HG02970 (cell line): ENCODE data around the gene NLRP1.
"Not testable (repeated sequence)": the region's sequence is repeated elsewhere in the genome, so short reads cannot be mapped to it uniquely, and the experiment has no call there.

Experiments used
- ATAC-seq: cut with Tn5 transposase; IDR thresholded peaks from one replicate; pipeline ENCODE4 v1.9.1; 2021; ENCODE audit warnings: mild to moderate bottlenecking, moderate library complexity, moderate number of reproducible peaks; ENCODE audit not compliant: unreplicated experiment, low FRiP score

Gene NLRP1

DNA sequence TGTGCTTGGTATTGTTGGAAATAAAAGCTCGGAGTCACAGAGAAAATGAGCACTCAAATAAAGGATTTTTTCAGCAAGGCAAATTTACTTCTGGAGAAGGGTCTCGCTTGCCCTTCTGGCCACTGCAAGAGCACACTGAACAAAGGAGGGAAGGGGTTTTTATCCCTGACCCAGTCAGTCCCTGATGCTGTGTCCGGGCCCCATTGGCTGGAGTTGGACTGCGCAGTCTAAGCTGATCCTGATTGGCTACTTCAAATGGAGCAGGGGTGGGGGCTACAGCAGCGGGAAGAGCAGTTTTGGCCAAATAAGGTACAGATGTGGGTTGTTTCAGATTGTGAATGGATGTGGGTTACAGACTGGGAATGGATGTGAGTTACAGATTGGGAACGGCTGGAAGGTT is 4.3 kb upstream of the NLRP1 start:
- no peak for ATAC-seq

- no peak for ATAC-seq
Measured at GRCh38 chr17:5587438-5588032, 3.2 kb upstream of the NLRP1 start.

GRCh38 chr17:5585836-5586521 is 1.7 kb upstream of the NLRP1 start:
- ATAC-seq: no peak

DNA sequence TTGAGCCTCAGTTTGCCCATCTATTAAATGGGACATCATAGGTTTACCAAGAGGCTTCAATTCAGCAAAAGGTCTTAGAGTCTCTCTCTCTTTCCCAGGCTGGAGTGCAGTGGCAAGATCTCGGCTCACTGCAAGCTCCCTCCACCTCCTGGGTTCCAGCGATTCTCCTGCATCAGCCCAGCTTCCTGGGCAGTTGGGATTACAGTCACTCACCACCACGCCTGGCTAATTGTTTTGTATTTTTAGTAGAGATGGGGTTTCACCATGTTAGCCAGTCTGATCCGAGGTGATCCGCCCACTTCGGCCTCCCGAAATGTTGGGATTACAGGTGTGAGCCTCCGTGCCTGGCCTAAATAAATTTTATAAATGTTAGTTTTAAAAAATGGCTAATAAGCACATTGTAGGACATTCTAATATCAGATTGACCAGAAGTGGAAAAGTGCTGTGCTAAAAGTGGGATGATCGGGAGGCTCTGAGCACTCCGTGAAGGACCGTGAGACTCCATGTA is 1.0 kb upstream of the NLRP1 start:
- no peak for ATAC-seq

- no peak for ATAC-seq
Measured at GRCh38 chr17:5583426-5584382, 605 bp downstream of the NLRP1 start.

DNA sequence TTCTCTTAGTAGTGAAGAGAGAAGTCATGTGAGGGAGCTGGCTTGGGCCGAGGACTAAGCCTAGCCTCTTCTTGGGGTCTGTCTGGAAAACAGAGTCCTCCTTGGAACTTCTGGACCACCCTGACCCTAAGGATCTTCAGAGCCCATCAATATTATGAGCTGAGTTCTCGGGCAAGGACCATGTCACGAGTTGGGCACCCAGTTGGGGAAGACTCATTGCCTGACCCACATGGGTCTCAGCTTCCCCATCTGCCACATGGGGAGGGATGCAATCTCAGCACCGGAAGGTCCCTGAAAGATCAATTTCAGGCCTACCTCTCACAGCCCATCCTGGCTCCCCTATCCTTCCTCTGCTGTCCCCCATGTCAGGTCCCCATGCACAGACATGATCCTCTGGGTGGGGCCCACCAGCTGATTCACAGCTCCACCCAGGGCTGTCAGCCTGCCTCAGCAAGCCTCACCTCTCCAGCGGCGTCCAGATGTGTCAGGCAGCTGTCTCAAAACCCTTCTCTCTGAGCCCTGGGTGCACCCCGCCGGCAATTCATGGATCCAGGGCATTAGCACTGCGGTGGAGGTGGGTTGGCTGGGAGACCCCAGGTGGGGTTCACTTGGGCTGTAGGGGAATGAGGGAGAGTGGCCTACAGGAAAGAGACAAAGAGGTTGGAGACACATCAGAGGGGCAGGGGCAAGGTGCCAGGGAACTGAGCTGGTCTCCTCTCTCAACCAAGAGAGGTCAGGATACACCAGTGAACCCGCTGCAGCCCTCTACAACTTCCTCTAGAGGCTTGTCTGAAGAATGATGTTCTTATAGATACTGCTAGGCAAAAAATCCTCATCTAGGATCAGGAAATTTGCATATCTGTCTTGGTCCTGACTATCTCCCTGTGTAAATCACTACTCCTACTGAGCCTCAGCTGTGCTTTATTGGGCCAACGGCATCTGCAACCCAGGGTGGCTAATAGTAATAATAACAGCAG is 1.8 kb downstream of the NLRP1 start:
- ATAC-seq: no peak

DNA sequence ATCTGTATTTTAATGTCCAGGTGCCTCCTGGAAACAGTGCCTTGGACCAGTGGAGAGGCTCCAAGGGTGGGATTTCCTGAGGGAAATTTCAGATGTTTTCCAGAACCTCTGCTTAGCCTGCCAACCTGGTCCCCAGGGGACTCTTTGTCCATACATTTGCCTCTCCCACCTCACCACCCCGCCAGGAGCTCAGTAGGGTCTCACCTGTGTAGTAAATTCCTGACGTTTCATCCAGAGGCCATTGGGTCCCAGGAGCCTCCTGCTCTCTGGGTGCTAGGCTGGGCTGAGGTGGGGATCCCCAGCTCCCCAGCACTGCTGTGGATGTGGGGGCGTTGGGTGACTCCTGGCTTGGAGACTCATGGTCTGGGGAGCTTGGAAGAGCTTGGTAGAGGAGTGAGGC is 2.7 kb downstream of the NLRP1 start:
- ATAC-seq: no peak

DNA sequence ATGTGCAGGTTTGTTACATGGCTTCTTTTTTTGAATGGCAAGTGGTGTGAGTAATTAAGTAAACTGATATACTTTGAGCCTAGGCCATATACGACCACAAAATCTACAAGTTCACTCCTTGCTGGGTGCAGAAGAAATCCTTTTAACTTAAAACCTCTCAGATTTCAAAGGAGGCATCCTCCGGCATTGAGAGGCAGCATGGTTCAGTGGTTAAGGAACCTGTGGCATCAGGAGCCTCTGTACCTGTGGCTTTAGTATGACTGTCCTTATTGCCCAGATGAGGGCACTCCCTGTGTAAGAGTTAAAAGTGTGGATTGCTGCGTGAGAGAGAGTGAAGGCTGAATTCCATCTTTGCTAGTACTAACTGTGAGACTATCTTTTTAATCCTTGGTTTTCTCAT is 3.3 kb downstream of the NLRP1 start:
- ATAC-seq: no peak

GRCh38 chr17:5580367-5580766 is 3.9 kb downstream of the NLRP1 start:
- ATAC-seq: no peak

DNA sequence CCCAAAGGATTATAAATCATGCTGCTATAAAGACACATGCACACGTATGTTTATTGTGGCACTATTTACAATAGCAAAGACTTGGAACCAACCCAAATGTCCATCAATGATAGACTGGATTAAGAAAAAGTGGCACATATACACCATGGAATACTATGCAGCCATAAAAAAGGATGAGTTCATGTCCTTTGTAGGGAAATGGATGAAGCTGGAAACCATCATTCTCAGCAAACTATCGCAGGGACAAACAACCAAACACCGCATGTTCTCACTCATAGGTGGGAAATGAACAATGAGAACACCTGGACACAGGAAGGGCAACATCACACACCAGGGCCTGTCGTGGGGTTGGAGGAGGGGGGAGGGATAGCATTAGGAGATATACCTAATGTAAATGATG is 5.5 kb downstream of the NLRP1 start:
- not testable (repeated sequence) for ATAC-seq

DNA sequence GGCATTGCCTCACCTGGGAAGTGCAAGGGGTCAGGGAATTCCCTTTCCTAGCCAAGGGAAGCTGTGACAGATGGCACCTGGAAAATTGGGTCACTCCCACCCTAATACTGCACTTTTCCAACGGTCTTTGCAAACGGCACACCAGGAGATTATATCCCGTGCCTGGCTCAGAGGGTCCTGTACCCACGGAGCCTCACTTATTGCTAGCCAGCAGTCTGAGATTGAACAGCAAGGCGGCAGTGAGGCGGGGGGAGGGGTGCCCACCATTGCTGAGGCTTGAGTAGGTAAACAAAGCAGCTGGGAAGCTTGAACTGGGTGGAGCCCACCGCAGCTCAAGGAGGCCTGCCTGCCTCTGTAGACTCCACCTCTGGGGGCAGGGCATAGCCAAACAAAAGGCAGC is 11.3 kb downstream of the NLRP1 start:
- not testable (repeated sequence) for ATAC-seq

- no peak for ATAC-seq
Measured at GRCh38 chr17:5571281-5571680, 13.0 kb downstream of the NLRP1 start.

GRCh38 chr17:5565808-5566207 is 18.5 kb downstream of the NLRP1 start:
- ATAC-seq: no peak

GRCh38 chr17:5563456-5563855 is 20.9 kb downstream of the NLRP1 start:
- ATAC-seq: no peak

- no peak for ATAC-seq
Measured at GRCh38 chr17:5562661-5563360, 21.5 kb downstream of the NLRP1 start.

DNA sequence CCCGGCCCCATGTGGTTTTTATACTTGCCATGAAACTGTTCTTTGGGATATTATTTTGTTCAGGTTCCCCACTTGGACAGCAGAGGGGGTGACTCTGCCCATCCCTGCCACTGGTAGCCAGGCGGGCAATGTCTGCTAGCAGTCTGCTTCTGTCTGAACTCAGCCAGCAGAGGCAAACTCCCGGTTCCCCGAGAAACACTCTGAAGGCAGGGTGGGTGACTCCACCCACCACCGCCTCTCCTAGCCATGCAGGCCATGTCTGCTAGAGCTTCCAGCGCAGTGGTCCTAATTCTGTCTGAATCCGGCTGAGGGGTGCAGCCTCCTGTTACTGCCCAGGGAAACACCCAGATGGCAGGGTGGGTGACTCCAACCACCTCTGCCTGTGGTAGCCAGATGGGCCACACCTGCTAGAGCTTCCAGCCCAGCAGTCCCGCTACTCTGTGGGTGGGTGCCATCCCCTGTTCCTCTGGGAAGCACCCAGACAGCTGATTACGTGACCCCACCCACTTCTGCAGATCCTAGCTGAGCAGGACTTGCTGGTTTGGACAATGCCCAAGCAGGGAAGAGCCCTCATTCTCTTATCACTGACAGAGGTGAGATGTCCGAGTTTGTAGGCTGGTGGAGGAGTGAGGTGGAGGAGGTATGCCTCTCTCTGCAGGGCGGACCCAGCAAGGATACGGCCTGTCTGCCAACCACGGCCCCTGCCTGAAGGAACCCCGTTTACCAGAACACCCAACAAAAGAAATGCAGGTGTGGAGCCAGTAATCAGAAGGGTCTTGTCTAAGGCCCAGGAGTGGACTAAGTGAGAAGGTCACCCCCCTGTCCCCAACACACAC is 22.4 kb downstream of the NLRP1 start:
- ATAC-seq: no peak

GRCh38 chr17:5560361-5560988 is 23.8 kb downstream of the NLRP1 start:
- ATAC-seq: no peak
